Measurements from ENCODE around the gene DSE. TPM values are rescaled to one million over a fixed set of nuclear protein-coding genes. Genes with fewer than 3 reads are reported as not detected.
A peak's percentile ranks its signal among the peaks of the same experiment; 100 is the strongest.

Gene DSE
- total and polyA plus RNA-seq, 3 experiments from 2014 or later = 2.7 to 7.9 (median 7.5) TPM

DNA sequence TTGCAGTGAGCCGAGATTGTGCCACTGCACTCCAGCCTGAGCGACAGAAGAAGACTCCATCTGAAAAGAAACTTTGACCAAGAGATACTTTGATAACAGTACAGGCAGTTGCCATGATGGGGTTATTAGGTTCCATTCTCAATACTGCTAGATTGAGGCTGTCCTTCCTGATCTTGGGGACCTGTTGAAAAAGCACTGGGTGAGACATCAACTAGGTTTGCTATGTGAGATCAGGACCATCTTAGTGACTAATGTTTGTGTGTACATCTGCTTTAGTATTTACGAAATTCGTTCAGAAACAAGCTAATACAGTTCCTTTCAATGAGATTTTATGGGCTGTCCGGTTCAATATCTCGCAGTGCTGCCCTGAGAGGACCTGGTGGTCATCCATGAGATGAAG is 2.6 kb downstream of the DSE start:
- Histone ChIP-seq H3K4me1 (ENCODE audit: insufficient read depth, low read length) (peaks cover 18% of the 10 kb centered on the region), H3K4me3 (ENCODE audit: low read length) (no peak overlapping the region), H3K36me3 (ENCODE audit: insufficient read depth, low read length) (no peaks in the 10 kb centered on the region), H3K27me3 (ENCODE audit: insufficient read depth, low read length, poor library complexity, severe bottlenecking) (peaks cover 10% of the 10 kb centered on the region), H3K9me3 (ENCODE audit: low read length) (no peaks in the 10 kb centered on the region), H3K27ac (ENCODE audit: low read depth, low read length) (no peak overlapping the region)
- Mint-ChIP-seq H3K36me3 (peaks cover 0 to 2% (median 1%) of the 10 kb centered on the region in 3 donors), H3K9me3 (no peaks in the 10 kb centered on the region), H3K27me3 (peaks cover 8% of the 10 kb centered on the region in 2 donors), H3K4me3 (peak overlapping the region in 3 of 7 donors; percentile 9 to 55 (median 52)), H3K27ac (no peak overlapping the region), H3K4me1 (peaks cover 12 to 20% (median 19%) of the 10 kb centered on the region in 3 donors)
- ChIA-PET POLR2A (no interaction called here), CTCF (no interaction called here)
- DNase-seq = no peak

DNA sequence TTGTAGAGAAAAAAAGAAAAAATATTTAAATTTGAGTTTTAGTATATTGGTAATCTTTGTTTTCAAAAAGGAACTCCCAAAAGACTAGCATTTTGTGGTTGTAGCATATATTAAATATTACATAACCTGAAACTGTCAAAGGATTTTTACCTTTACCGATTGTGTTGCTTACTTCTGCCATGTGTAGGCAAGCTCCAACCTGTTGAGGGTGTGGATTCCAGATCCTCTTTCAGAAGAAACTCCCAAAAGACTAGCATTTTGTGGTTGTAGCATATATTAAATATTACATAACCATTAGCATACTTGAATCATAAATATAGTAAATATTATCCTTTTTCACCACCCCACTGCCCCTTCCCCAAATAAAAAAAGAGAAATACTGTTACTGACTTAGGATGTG is 3.2 kb downstream of the DSE start:
- no peaks in the 10 kb centered on the region for H3K9me3 Mint-ChIP-seq
- Histone ChIP-seq H3K27me3 (ENCODE audit: insufficient read depth, low read length, poor library complexity, severe bottlenecking) (peaks cover 10% of the 10 kb centered on the region), H3K4me1 (ENCODE audit: insufficient read depth, low read length) (peaks cover 18% of the 10 kb centered on the region), H3K36me3 (ENCODE audit: insufficient read depth, low read length) (no peaks in the 10 kb centered on the region), H3K4me3 (ENCODE audit: low read length) (no peak overlapping the region), H3K9me3 (ENCODE audit: low read length) (no peaks in the 10 kb centered on the region), H3K27ac (ENCODE audit: low read depth, low read length) (no peak overlapping the region)
- ChIA-PET POLR2A (no interaction called here), CTCF (no interaction called here)
- peaks cover 8% of the 10 kb centered on the region in 2 donors for H3K27me3 Mint-ChIP-seq
- peaks cover 0 to 2% (median 1%) of the 10 kb centered on the region in 3 donors for H3K36me3 Mint-ChIP-seq
- no peak overlapping the region for H3K27ac Mint-ChIP-seq
- no peak for DNase-seq
- H3K4me3 Mint-ChIP-seq = no peak overlapping the region
- peaks cover 12 to 19% (median 18%) of the 10 kb centered on the region in 3 donors for H3K4me1 Mint-ChIP-seq

DNA sequence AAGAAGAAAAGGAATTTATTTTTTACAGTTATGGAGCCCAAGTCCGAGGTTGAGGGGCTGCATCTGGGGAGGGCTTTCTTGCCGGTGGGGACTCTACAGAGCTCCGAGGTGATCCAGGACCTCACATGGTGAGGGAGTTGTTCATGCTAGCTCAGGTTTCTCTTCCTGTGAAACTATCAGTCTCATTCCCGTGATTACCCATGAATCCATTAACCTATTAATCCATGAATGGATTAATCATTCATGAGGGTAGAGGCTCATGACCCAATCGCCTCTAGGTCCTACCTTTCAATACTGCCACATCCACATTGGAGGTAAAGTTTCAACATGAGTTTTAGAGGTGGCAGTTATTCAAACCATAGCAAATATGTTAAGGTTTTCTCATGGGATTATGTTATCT is 3.8 kb downstream of the DSE start:
- ChIA-PET POLR2A (no interaction called here), CTCF (no interaction called here)
- peaks cover 0 to 2% (median 1%) of the 10 kb centered on the region in 3 donors for H3K36me3 Mint-ChIP-seq
- no peaks in the 10 kb centered on the region for H3K36me3 ChIP-seq (ENCODE audit: insufficient read depth, low read length)
- H3K9me3 ChIP-seq (ENCODE audit: low read length) = no peaks in the 10 kb centered on the region
- H3K4me1 Mint-ChIP-seq = peaks cover 9 to 15% (median 13%) of the 10 kb centered on the region in 3 donors
- peaks cover 10% of the 10 kb centered on the region for H3K27me3 ChIP-seq (ENCODE audit: insufficient read depth, low read length, poor library complexity, severe bottlenecking)
- H3K4me3 ChIP-seq (ENCODE audit: low read length) = no peak overlapping the region
- peaks cover 16% of the 10 kb centered on the region for H3K4me1 ChIP-seq (ENCODE audit: insufficient read depth, low read length)
- H3K27me3 Mint-ChIP-seq = peaks cover 8% of the 10 kb centered on the region in 2 donors
- no peak for DNase-seq
- no peak overlapping the region for H3K27ac ChIP-seq (ENCODE audit: low read depth, low read length)
- no peak overlapping the region for H3K4me3 Mint-ChIP-seq
- no peak overlapping the region for H3K27ac Mint-ChIP-seq
- no peaks in the 10 kb centered on the region for H3K9me3 Mint-ChIP-seq

DNA sequence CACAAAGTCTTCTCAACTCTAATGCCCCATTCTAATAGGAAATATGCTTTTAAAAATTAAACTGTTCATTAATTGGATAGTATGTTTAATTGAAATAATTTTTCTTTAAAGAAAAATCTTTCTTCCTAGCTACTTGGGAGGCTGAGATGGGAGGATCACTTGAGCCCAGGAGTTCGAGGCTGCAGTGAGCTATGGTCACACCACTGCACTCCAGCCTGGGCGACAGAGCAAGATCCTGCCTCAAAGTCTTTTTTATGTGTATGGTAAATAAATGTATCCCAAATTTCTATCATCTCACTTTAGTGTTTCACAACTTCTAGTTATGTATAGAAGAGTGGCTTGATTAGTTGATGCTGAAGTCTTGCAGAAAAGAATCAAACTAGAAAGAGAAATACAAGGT is 4.5 kb downstream of the DSE start:
- Histone ChIP-seq H3K27me3 (ENCODE audit: insufficient read depth, low read length, poor library complexity, severe bottlenecking) (peaks cover 10% of the 10 kb centered on the region), H3K4me3 (ENCODE audit: low read length) (no peak overlapping the region), H3K27ac (ENCODE audit: low read depth, low read length) (no peak overlapping the region), H3K9me3 (ENCODE audit: low read length) (no peaks in the 10 kb centered on the region), H3K4me1 (ENCODE audit: insufficient read depth, low read length) (peaks cover 9% of the 10 kb centered on the region), H3K36me3 (ENCODE audit: insufficient read depth, low read length) (no peaks in the 10 kb centered on the region)
- Mint-ChIP-seq H3K4me1 (peaks cover 2 to 8% (median 6%) of the 10 kb centered on the region in 3 donors), H3K4me3 (no peak overlapping the region), H3K36me3 (peaks cover 0 to 2% (median 1%) of the 10 kb centered on the region in 3 donors), H3K9me3 (no peaks in the 10 kb centered on the region), H3K27me3 (peaks cover 8% of the 10 kb centered on the region in 2 donors), H3K27ac (no peak overlapping the region)
- no peak for DNase-seq
- POLR2A ChIA-PET = no interaction called here
- CTCF ChIA-PET = no interaction called here

GRCh38 chr6:116376149-116376548 is 5.4 kb downstream of the DSE start:
- Mint-ChIP-seq H3K36me3 (peaks cover 0 to 3% (median 2%) of the 10 kb centered on the region in 3 donors), H3K27ac (no peak overlapping the region), H3K9me3 (no peaks in the 10 kb centered on the region), H3K27me3 (peaks cover 8 to 11% of the 10 kb centered on the region in 2 donors), H3K4me1 (peaks cover 0 to 5% (median 4%) of the 10 kb centered on the region in 3 donors), H3K4me3 (no peak overlapping the region)
- peaks cover 7% of the 10 kb centered on the region for H3K4me1 ChIP-seq (ENCODE audit: insufficient read depth, low read length)
- POLR2A ChIA-PET = no interaction called here
- no peak overlapping the region for H3K27ac ChIP-seq (ENCODE audit: low read depth, low read length)
- peaks cover 10% of the 10 kb centered on the region for H3K27me3 ChIP-seq (ENCODE audit: insufficient read depth, low read length, poor library complexity, severe bottlenecking)
- H3K4me3 ChIP-seq (ENCODE audit: low read length) = no peak overlapping the region
- H3K9me3 ChIP-seq (ENCODE audit: low read length) = no peaks in the 10 kb centered on the region
- no peaks in the 10 kb centered on the region for H3K36me3 ChIP-seq (ENCODE audit: insufficient read depth, low read length)
- DNase-seq = no peak
- CTCF ChIA-PET = no interaction called here

GRCh38 chr6:116379764-116380163 is 9.0 kb downstream of the DSE start:
- no peak overlapping the region for H3K4me3 Mint-ChIP-seq

DNA sequence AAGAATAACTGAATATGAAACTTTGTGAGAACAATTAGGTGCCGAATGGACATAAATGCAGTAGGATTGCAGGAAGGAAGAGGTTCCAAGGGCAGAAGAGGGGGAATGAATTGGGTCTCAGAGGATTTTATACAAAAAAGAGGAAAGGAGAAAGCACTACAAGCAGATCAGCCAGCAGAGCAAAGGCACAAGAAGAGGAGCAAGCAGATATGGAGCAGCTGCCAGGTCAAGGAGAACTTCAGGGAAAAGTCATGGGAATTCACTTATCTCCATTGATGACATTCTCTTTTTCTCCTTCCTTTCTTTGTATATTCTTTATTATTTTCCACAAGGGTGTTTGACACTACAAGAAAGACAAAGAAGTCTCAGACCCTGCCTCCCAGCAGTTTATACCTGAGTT is 9.6 kb downstream of the DSE start:
- no peak overlapping the region for H3K27ac ChIP-seq (ENCODE audit: low read depth, low read length)
- peaks cover 5 to 10% of the 10 kb centered on the region in 2 donors for H3K27me3 Mint-ChIP-seq
- no peaks in the 10 kb centered on the region for H3K36me3 ChIP-seq (ENCODE audit: insufficient read depth, low read length)
- CTCF ChIA-PET = no interaction called here
- no peak overlapping the region for H3K27ac Mint-ChIP-seq
- no peak overlapping the region for H3K4me3 Mint-ChIP-seq
- no peak for DNase-seq
- POLR2A ChIA-PET = no interaction called here
- H3K4me1 ChIP-seq (ENCODE audit: insufficient read depth, low read length) = no peaks in the 10 kb centered on the region
- no peaks in the 10 kb centered on the region for H3K9me3 Mint-ChIP-seq
- H3K4me3 ChIP-seq (ENCODE audit: low read length) = no peak overlapping the region
- no peaks in the 10 kb centered on the region for H3K27me3 ChIP-seq (ENCODE audit: insufficient read depth, low read length, poor library complexity, severe bottlenecking)
- no peaks in the 10 kb centered on the region for H3K9me3 ChIP-seq (ENCODE audit: low read length)
- H3K4me1 Mint-ChIP-seq = no peaks in the 10 kb centered on the region
- peaks cover 0 to 5% (median 4%) of the 10 kb centered on the region in 3 donors for H3K36me3 Mint-ChIP-seq

More at GRCh38 chr6:116379764-116380163, 9.0 kb downstream of the DSE start:
- H3K27me3 Mint-ChIP-seq = peaks cover 4 to 10% of the 10 kb centered on the region in 2 donors
- H3K27me3 ChIP-seq (ENCODE audit: insufficient read depth, low read length, poor library complexity, severe bottlenecking) = no peaks in the 10 kb centered on the region
- no peaks in the 10 kb centered on the region for H3K4me1 Mint-ChIP-seq
- no peak overlapping the region for H3K27ac Mint-ChIP-seq
- no peak for DNase-seq
- H3K36me3 Mint-ChIP-seq = peaks cover 0 to 5% (median 4%) of the 10 kb centered on the region in 3 donors
- H3K9me3 ChIP-seq (ENCODE audit: low read length) = no peaks in the 10 kb centered on the region
- no peak overlapping the region for H3K27ac ChIP-seq (ENCODE audit: low read depth, low read length)
- no peaks in the 10 kb centered on the region for H3K36me3 ChIP-seq (ENCODE audit: insufficient read depth, low read length)
- no peaks in the 10 kb centered on the region for H3K4me1 ChIP-seq (ENCODE audit: insufficient read depth, low read length)
- CTCF ChIA-PET = no interaction called here
- POLR2A ChIA-PET = no interaction called here
- no peak overlapping the region for H3K4me3 ChIP-seq (ENCODE audit: low read length)
- no peaks in the 10 kb centered on the region for H3K9me3 Mint-ChIP-seq

DNA sequence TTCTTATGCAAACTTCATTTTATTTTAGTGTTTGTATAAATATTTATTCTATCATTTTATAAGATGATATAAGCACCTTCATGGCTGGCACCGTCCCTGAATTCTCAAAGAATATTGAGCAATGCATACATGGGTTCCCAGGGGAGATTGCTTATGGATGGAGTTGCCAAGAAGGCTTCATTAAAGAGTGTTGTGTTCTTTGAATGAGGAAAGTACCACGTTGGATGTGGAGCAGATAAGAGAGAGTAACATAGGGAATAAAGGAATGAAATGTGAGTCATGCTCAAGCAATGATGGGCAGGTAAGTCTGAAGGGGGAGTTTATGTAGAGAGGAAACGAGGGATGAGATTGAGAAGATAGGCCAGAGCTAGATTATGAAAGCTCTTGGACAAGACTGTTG is 10.3 kb downstream of the DSE start:
- no peak for DNase-seq
- Mint-ChIP-seq H3K36me3 (peaks cover 0 to 5% (median 4%) of the 10 kb centered on the region in 3 donors), H3K4me1 (no peaks in the 10 kb centered on the region), H3K9me3 (no peaks in the 10 kb centered on the region), H3K27ac (no peak overlapping the region), H3K27me3 (peaks cover 4 to 10% of the 10 kb centered on the region in 2 donors), H3K4me3 (no peak overlapping the region)
- H3K4me3 ChIP-seq (ENCODE audit: low read length) = no peak overlapping the region
- H3K36me3 ChIP-seq (ENCODE audit: insufficient read depth, low read length) = no peaks in the 10 kb centered on the region
- ChIA-PET POLR2A (no interaction called here), CTCF (no interaction called here)
- no peaks in the 10 kb centered on the region for H3K27me3 ChIP-seq (ENCODE audit: insufficient read depth, low read length, poor library complexity, severe bottlenecking)
- H3K9me3 ChIP-seq (ENCODE audit: low read length) = no peaks in the 10 kb centered on the region
- H3K27ac ChIP-seq (ENCODE audit: low read depth, low read length) = no peak overlapping the region
- no peaks in the 10 kb centered on the region for H3K4me1 ChIP-seq (ENCODE audit: insufficient read depth, low read length)

GRCh38 chr6:116382587-116382986 is 11.8 kb downstream of the DSE start:
- H3K4me1 Mint-ChIP-seq = peaks cover 5 to 11% (median 8%) of the 10 kb centered on the region in 3 donors
- Histone ChIP-seq H3K27ac (ENCODE audit: low read depth, low read length) (no peak overlapping the region), H3K36me3 (ENCODE audit: insufficient read depth, low read length) (no peaks in the 10 kb centered on the region), H3K9me3 (ENCODE audit: low read length) (no peaks in the 10 kb centered on the region), H3K27me3 (ENCODE audit: insufficient read depth, low read length, poor library complexity, severe bottlenecking) (no peaks in the 10 kb centered on the region), H3K4me3 (ENCODE audit: low read length) (no peak overlapping the region), H3K4me1 (ENCODE audit: insufficient read depth, low read length) (no peaks in the 10 kb centered on the region)
- no peaks in the 10 kb centered on the region for H3K9me3 Mint-ChIP-seq
- peaks cover 0 to 4% (median 4%) of the 10 kb centered on the region in 3 donors for H3K36me3 Mint-ChIP-seq
- POLR2A ChIA-PET = no interaction called here
- H3K4me3 Mint-ChIP-seq = no peak overlapping the region
- CTCF ChIA-PET = no interaction called here
- peaks cover 4 to 7% of the 10 kb centered on the region in 2 donors for H3K27me3 Mint-ChIP-seq
- DNase-seq = no peak
- no peak overlapping the region for H3K27ac Mint-ChIP-seq

All from CD8-positive, alpha-beta memory T cell (primary cell).